NT2/D1 (cell line): Measurements from ENCODE around the gene AGO4.

ENCODE experiments used
- SUZ12 ChIP-seq: IDR thresholded peaks from 2 replicates; pipeline ENCODE4 v1.6.1; 2011; ENCODE audit not compliant: insufficient read length, insufficient read depth; ENCODE audit errors: extremely low read depth
- YY1 ChIP-seq: IDR thresholded peaks from 2 replicates; pipeline ENCODE4 v1.6.1; 2011; ENCODE audit not compliant: insufficient read length, insufficient read depth
- ZNF274 ChIP-seq: IDR thresholded peaks from 2 replicates; pipeline ENCODE4 v1.6.1; 2011; ENCODE audit warnings: mild to moderate bottlenecking, low read depth, low read length

DNA sequence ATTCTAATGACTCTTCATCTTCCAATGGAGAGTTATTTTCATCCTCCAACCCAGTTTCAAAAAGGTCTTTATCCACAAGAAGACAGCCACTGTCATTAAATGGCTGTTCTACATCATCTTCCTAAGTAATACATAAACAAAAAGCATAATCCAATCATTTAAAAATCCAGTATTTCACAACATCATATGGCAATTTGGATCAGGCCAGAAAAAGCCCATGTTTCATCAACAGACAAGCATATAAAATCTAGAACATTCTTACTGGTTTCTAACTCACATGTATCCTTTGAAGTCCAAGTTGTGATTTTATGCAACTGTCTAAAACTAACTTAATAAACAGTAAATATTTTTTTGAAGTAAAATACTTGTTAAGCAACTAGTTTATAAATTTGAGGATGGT lies 44.6 kb upstream of the AGO4 start:
- TF ChIP-seq YY1 = no peak
- no peak for TF ChIP-seq ZNF274
- TF ChIP-seq SUZ12 = no peak
